IPS-18a (cell line): ENCODE data around the gene GAS7.

Source experiments
- H3K27ac ChIP-seq: one replicate; pipeline ENCODE4 v1.5.1; 2013; ENCODE audit warnings: low read length
- H3K27me3 ChIP-seq: one replicate; pipeline ENCODE4 v1.6.1; 2013; ENCODE audit warnings: mild to moderate bottlenecking, low read length; ENCODE audit not compliant: control insufficient read depth, insufficient read depth
- H3K36me3 ChIP-seq: one replicate; pipeline ENCODE4 v1.6.1; 2013; ENCODE audit warnings: low read depth, low read length; ENCODE audit not compliant: control insufficient read depth
- H3K4me1 ChIP-seq: one replicate; pipeline ENCODE4 v1.6.1; 2013; ENCODE audit warnings: low read depth, low read length; ENCODE audit not compliant: control insufficient read depth
- H3K4me3 ChIP-seq: one replicate; pipeline ENCODE4 v1.5.1; 2013; ENCODE audit warnings: low read length
- H3K9ac ChIP-seq: one replicate; pipeline ENCODE4 v1.6.1; 2013; ENCODE audit warnings: mild to moderate bottlenecking, low read length, moderate library complexity
- H3K9me3 ChIP-seq: one replicate; pipeline ENCODE4 v1.6.1; 2013; ENCODE audit warnings: low read depth, low read length; ENCODE audit not compliant: control insufficient read depth

Gene GAS7

DNA sequence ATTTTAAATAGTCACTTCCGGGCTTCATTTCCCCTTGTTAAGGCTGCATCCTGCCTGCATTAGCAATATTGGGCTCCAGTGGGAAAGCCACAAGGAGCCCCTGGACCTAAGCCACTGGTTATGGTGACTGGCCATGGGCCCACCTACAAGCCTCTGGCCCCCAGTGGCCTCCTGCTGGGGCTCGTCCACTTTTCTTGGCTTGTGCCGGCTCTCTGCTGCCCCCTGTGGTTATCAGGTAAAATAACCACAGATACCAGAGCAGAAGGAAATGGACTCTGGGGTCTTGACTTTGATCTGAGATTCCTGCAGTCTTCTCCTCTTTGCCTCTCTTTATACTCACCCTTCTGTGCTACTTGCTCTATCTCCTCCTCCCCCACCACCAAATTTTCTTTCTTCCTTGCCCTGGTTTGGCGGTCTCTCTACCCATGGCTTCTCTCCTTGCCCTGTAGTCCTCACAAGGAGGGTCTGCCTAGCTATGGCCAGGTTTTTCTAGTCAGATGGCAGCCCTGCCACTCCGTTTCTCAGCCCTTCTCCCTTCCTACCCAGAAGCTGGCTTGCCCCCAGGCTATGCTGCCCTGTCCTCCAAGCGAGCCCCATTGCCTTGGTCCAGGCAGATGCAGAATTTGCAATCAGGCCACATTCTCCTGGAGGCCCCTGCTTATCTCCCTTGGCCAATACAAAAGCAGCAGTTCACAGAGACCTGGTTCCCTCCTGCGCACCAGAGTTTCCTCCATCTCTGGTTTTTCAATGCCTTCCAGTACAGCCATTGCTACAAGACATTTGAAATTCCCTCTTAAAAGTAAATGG, 210.4 kb downstream of the GAS7 start:
- H3K27ac ChIP-seq: no peak overlapping the region
- no peaks in the 10 kb centered on the region for H3K4me1 ChIP-seq
- no peak overlapping the region for H3K9ac ChIP-seq

DNA sequence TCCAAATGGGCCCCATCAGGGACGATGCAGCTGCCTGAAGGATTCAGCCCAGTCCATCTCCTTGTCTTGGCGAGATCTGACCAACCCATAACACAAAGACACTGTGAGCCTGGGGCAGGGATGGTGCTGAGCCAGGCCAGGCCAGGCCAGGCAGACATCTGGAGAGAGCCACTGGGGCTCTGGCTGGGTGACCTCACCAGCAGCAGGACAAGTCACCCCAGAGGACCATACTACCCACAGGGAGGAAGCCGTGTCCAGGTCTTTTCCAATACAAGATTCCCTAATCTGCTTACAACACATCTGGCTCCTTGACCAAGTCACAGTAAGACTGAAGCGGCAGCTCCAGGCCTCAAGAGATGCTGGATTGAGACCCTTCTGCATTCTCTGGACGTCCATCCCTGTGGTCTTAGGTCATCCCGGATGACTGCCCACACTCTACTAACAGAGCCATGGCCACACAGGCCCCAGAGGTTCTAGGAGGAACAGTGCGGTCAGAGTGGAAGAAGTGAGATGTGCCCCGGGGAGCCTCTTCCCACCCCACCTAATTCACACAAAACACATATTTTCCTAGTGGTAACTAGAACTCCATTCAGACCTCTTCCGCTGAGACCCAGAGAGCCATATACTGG, 211.5 kb downstream of the GAS7 start:
- no peak overlapping the region for H3K9ac ChIP-seq
- no peaks in the 10 kb centered on the region for H3K36me3 ChIP-seq
- no peaks in the 10 kb centered on the region for H3K4me1 ChIP-seq
- no peak overlapping the region for H3K27ac ChIP-seq
- no peaks in the 10 kb centered on the region for H3K9me3 ChIP-seq
- H3K27me3 ChIP-seq: no peaks in the 10 kb centered on the region
- no peak overlapping the region for H3K4me3 ChIP-seq

More for the DNA sequence above, 210.4 kb downstream of the GAS7 start:
- no peak overlapping the region for H3K4me3 ChIP-seq
- H3K9me3 ChIP-seq: no peaks in the 10 kb centered on the region
- H3K36me3 ChIP-seq: no peaks in the 10 kb centered on the region
- H3K27me3 ChIP-seq: no peaks in the 10 kb centered on the region

- no peaks in the 10 kb centered on the region for H3K27me3 ChIP-seq
- no peaks in the 10 kb centered on the region for H3K4me1 ChIP-seq
- H3K9ac ChIP-seq: no peak overlapping the region
- no peaks in the 10 kb centered on the region for H3K9me3 ChIP-seq
- no peak overlapping the region for H3K4me3 ChIP-seq
- no peak overlapping the region for H3K27ac ChIP-seq
- no peaks in the 10 kb centered on the region for H3K36me3 ChIP-seq
Measured at GRCh38 chr17:9985646-9986045, 212.8 kb downstream of the GAS7 start.

- H3K4me3 ChIP-seq: no peak overlapping the region
- no peak overlapping the region for H3K9ac ChIP-seq
- no peaks in the 10 kb centered on the region for H3K27me3 ChIP-seq
- H3K4me1 ChIP-seq: no peaks in the 10 kb centered on the region
- H3K9me3 ChIP-seq: no peaks in the 10 kb centered on the region
- no peak overlapping the region for H3K27ac ChIP-seq
- H3K36me3 ChIP-seq: no peaks in the 10 kb centered on the region
Measured at GRCh38 chr17:9984768-9985167, 213.6 kb downstream of the GAS7 start.

DNA sequence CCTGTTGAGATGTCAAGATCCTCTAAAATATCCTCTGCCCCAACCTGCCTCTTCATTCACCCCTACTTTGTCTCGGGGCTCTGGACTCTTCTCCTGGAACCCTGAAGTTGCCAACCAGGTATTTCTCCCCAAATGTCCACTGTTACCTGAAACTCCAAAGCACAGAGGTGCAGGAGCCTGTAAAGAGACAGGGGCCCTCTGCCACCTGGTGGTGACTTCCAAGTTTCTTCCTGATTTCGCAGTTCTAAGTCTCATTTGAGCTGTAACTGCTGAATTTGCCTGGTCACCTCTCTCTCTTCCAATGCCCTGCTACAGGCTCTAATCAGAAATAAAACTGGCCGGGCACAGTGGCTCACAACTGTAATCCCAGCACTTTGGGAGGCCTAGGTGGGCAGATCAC, 216.2 kb downstream of the GAS7 start:
- Histone ChIP-seq H3K36me3 (no peaks in the 10 kb centered on the region), H3K27me3 (no peaks in the 10 kb centered on the region), H3K9me3 (no peaks in the 10 kb centered on the region), H3K4me1 (no peaks in the 10 kb centered on the region), H3K4me3 (no peak overlapping the region), H3K27ac (no peak overlapping the region), H3K9ac (no peak overlapping the region)

DNA sequence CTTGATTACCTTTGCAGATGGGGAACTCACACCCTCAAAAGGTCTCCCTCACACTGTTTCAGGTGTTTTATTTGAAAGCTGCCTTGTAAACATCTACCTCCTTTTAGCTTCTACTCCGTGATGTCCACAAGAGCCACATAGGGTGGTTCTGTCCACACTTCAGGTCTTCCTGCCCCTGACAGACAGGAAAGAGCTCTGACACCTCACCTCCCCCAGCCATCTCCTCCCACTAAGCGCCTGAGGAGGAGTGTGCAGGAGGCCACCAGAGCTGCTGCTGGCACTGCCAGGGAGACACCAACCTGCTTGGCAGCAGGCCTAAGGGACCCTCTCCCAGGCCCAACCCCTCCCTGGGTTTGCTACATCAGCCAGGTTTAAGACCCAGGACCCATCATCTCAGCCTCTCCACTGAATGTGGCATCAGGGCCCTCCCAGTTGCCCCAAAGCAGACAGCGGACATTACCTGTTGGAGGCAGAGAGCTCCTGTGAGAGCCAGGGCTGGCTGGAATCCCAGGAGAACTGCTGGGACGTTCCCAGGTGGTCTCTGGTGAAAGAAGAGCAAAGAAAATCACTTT, 217.0 kb downstream of the GAS7 start:
- Histone ChIP-seq H3K36me3 (no peaks in the 10 kb centered on the region), H3K4me1 (no peaks in the 10 kb centered on the region), H3K4me3 (no peak overlapping the region), H3K27me3 (no peaks in the 10 kb centered on the region), H3K9me3 (no peaks in the 10 kb centered on the region), H3K27ac (no peak overlapping the region), H3K9ac (no peak overlapping the region)

- H3K4me3 ChIP-seq: no peak overlapping the region
- H3K27me3 ChIP-seq: no peaks in the 10 kb centered on the region
- no peaks in the 10 kb centered on the region for H3K36me3 ChIP-seq
- H3K9me3 ChIP-seq: no peaks in the 10 kb centered on the region
- no peaks in the 10 kb centered on the region for H3K4me1 ChIP-seq
- H3K9ac ChIP-seq: no peak overlapping the region
- H3K27ac ChIP-seq: no peak overlapping the region
Measured at GRCh38 chr17:9979463-9979995, 218.9 kb downstream of the GAS7 start.

GRCh38 chr17:9977180-9977575, 221.2 kb downstream of the GAS7 start:
- Histone ChIP-seq H3K9me3 (no peaks in the 10 kb centered on the region), H3K27ac (no peak overlapping the region), H3K27me3 (no peaks in the 10 kb centered on the region), H3K9ac (no peak overlapping the region), H3K36me3 (no peaks in the 10 kb centered on the region), H3K4me1 (no peaks in the 10 kb centered on the region), H3K4me3 (no peak overlapping the region)

GRCh38 chr17:9976283-9977179, 221.9 kb downstream of the GAS7 start:
- Histone ChIP-seq H3K9me3 (no peaks in the 10 kb centered on the region), H3K27ac (no peak overlapping the region), H3K36me3 (no peaks in the 10 kb centered on the region), H3K9ac (no peak overlapping the region), H3K4me1 (no peaks in the 10 kb centered on the region), H3K27me3 (no peaks in the 10 kb centered on the region), H3K4me3 (no peak overlapping the region)

GRCh38 chr17:9974448-9975381, 223.7 kb downstream of the GAS7 start:
- Histone ChIP-seq H3K27me3 (no peaks in the 10 kb centered on the region), H3K9ac (no peak overlapping the region), H3K9me3 (no peaks in the 10 kb centered on the region), H3K4me3 (no peak overlapping the region), H3K4me1 (no peaks in the 10 kb centered on the region), H3K27ac (no peak overlapping the region), H3K36me3 (no peaks in the 10 kb centered on the region)
